Erythroblast (primary cell): Measurements from ENCODE around the gene DLX3.

Experiments used
- GATA1 ChIP-seq: IDR thresholded peaks from 2 replicates; pipeline ENCODE4 v1.6.1; 2011; ENCODE audit warnings: low read depth, mild to moderate bottlenecking, control low read depth, low read length, moderate library complexity
- POLR2A ChIP-seq: IDR thresholded peaks from 2 replicates; pipeline ENCODE4 v1.6.1; 2011; ENCODE audit warnings: mild to moderate bottlenecking, low read length

DNA sequence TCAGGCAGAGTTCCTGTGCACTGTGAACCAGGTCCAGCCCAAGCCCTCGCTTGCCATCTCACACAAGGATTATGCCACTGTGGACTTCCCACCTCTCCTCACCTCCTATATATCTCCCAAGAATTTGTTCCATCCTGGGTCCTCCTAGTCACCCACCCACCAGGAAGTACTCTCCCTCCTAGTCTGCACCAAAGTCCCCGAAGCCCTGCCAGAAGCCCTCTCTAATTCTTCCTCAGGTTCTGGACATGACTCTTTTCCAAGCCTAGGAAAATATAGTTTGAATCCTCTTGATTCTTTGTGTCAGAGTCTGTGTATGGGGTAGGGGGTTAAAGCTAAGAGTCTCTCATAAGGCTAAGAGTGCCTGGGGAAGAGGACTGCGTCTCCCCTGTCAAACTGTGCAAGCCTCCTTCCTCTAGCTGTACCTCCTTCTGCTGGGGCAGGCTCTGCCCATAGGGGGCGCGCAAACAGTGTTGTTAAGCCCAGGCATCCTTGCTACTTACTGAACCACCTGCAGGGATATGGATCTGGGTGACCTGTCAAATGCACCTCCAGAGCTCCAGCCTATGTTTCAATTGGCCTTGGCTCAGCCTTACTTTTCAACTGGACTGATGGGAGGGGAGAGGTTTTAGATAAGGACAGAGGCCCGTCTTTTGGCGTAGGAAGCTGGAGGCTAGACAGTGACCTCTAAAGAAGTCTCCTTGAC lies 42.7 kb downstream of the DLX3 start:
- TF ChIP-seq POLR2A (no peak), GATA1 (no peak)
